ENCODE results near the gene ARHGEF33. TPM values are rescaled to one million over a fixed set of nuclear protein-coding genes. Genes with fewer than 3 reads are reported as not detected.

ARHGEF33 gene
- total and polyA plus RNA-seq, 2 experiments from 2014 or later: 0.27 to 0.31 TPM

DNA sequence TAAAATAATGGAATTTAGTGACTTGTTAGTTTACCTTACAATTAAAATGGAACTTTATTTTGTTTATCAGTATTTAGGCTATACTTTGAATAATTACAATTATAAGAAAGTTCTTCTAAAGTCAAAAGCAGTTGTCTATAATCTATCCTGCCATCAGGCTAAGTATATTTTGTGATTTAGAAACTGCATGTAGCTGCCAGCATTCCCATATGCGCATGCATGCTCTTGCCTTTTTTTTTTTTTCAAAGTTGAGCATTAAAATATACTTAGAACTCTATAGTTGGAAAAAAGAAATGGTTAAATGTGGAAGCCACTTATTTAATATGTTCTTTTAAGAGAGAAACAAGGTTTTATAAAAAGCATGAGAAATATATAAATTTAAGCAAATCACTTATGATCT lies 99.0 kb downstream of the ARHGEF33 start:
- H2AFZ ChIP-seq: no peak overlapping the region
- H4K20me1 ChIP-seq (ENCODE audit: insufficient read depth, poor library complexity, severe bottlenecking): no peaks in the 10 kb centered on the region
- no peak for TF ChIP-seq EZH2phosphoT487 (IDR thresholded peaks at IDR 0.05; ENCODE audit: low read depth, severe bottlenecking, unreplicated experiment)
- no peak for TF ChIP-seq EZH2 (IDR thresholded peaks at IDR 0.05; ENCODE audit: borderline replicate concordance)
- TF ChIP-seq, protein P1, sequence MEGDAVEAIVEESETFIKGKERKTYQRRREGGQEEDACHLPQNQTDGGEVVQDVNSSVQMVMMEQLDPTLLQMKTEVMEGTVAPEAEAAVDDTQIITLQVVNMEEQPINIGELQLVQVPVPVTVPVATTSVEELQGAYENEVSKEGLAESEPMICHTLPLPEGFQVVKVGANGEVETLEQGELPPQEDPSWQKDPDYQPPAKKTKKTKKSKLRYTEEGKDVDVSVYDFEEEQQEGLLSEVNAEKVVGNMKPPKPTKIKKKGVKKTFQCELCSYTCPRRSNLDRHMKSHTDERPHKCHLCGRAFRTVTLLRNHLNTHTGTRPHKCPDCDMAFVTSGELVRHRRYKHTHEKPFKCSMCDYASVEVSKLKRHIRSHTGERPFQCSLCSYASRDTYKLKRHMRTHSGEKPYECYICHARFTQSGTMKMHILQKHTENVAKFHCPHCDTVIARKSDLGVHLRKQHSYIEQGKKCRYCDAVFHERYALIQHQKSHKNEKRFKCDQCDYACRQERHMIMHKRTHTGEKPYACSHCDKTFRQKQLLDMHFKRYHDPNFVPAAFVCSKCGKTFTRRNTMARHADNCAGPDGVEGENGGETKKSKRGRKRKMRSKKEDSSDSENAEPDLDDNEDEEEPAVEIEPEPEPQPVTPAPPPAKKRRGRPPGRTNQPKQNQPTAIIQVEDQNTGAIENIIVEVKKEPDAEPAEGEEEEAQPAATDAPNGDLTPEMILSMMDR (IDR thresholded peaks at IDR 0.05; ENCODE audit: poor library complexity): no peak
- no peaks in the 10 kb centered on the region for H3K79me2 ChIP-seq
- no peaks in the 10 kb centered on the region for H3K4me1 ChIP-seq (ENCODE audit: insufficient read depth)
- no peaks in the 10 kb centered on the region for H3K9me3 ChIP-seq (ENCODE audit: low read depth)
- H3K27ac ChIP-seq: no peak overlapping the region
- no peaks in the 10 kb centered on the region for H3K36me3 ChIP-seq (replicated peaks; ENCODE audit: insufficient read depth, low read depth)
- DNase-seq (ENCODE audit: low spot score): no peak
- no peaks in the 10 kb centered on the region for H3K27me3 ChIP-seq
- H3K4me2 ChIP-seq: no peak overlapping the region
- 97% methylated on average over 1 of the region's 1 CpG for WGBS (ENCODE audit: low lambda C conversion rate, missing lambda C conversion rate)
- no peak overlapping the region for H3K4me3 ChIP-seq
- H3K9me2 ChIP-seq (replicated peaks; ENCODE audit: insufficient read depth): no peaks in the 10 kb centered on the region

DNA sequence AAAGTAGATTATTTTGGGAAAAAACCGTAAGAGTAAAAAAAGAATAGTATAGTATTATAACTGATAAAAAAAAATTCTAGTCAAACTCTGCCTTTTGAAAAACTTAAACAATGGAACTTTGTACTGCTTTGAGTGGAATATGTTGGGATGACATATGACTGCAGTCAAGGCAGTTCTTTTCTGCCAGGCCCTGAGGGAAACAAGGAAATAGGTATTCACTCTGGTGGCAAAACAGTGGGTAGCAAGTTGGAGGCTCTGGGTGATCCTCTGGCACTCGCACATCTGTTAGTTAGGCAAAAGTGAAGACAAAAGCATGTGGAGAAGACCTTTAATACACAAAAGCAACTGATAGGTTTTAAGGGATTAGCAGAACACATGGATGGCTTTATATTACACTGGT lies 102.2 kb downstream of the ARHGEF33 start:
- Histone ChIP-seq H3K4me1 (ENCODE audit: insufficient read depth) (no peaks in the 10 kb centered on the region), H3K36me3 (replicated peaks; ENCODE audit: insufficient read depth, low read depth) (peaks cover 4% of the 10 kb centered on the region), H3K9me2 (replicated peaks; ENCODE audit: insufficient read depth) (no peaks in the 10 kb centered on the region), H3K9me3 (ENCODE audit: low read depth) (no peaks in the 10 kb centered on the region), H3K79me2 (no peaks in the 10 kb centered on the region), H3K4me2 (no peak overlapping the region), H4K20me1 (ENCODE audit: insufficient read depth, poor library complexity, severe bottlenecking) (no peaks in the 10 kb centered on the region), H3K27ac (no peak overlapping the region), H3K27me3 (no peaks in the 10 kb centered on the region), H2AFZ (no peak overlapping the region), H3K4me3 (no peak overlapping the region)
- TF ChIP-seq, protein P1 (IDR thresholded peaks at IDR 0.05; ENCODE audit: poor library complexity): no peak
- 90% methylated on average over 2 of the region's 2 CpGs for WGBS (ENCODE audit: low lambda C conversion rate, missing lambda C conversion rate)
- no peak for DNase-seq (ENCODE audit: low spot score)

DNA sequence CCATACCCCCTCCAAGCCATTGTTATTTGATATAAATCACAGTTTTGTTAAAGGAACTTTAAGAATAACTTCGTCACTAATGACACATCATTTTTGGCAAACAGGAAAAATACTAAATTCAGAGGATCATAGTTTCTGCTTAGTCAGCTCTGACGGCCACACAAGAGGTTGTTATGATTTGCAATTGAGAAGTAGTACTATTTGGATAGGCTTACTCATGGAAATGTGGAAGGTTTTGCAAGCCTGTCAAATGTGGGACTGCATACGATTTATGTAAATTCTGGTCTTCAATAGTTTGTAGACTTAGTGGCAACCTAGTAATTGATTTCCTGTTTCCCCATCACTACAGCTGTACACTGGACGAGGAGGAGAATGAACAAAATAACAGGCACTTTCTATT lies 108.1 kb downstream of the ARHGEF33 start:
- Histone ChIP-seq H3K27me3 (no peaks in the 10 kb centered on the region), H3K4me1 (ENCODE audit: insufficient read depth) (no peaks in the 10 kb centered on the region), H3K36me3 (replicated peaks; ENCODE audit: insufficient read depth, low read depth) (peaks cover 4% of the 10 kb centered on the region), H3K79me2 (no peaks in the 10 kb centered on the region), H3K9me3 (ENCODE audit: low read depth) (no peaks in the 10 kb centered on the region), H3K4me3 (no peak overlapping the region), H3K4me2 (no peak overlapping the region), H2AFZ (no peak overlapping the region), H3K27ac (no peak overlapping the region), H3K9me2 (replicated peaks; ENCODE audit: insufficient read depth) (no peaks in the 10 kb centered on the region), H4K20me1 (ENCODE audit: insufficient read depth, poor library complexity, severe bottlenecking) (no peaks in the 10 kb centered on the region)
- no peak for TF ChIP-seq EZH2phosphoT487 (IDR thresholded peaks at IDR 0.05; ENCODE audit: low read depth, severe bottlenecking, unreplicated experiment)
- TF ChIP-seq EZH2 (IDR thresholded peaks at IDR 0.05; ENCODE audit: borderline replicate concordance): no peak
- TF ChIP-seq, protein P1 (IDR thresholded peaks at IDR 0.05; ENCODE audit: poor library complexity): no peak
- DNase-seq (ENCODE audit: low spot score): peak; percentile 9
- WGBS (ENCODE audit: low lambda C conversion rate, missing lambda C conversion rate): 74% methylated on average over 4 of the region's 4 CpGs

DNA sequence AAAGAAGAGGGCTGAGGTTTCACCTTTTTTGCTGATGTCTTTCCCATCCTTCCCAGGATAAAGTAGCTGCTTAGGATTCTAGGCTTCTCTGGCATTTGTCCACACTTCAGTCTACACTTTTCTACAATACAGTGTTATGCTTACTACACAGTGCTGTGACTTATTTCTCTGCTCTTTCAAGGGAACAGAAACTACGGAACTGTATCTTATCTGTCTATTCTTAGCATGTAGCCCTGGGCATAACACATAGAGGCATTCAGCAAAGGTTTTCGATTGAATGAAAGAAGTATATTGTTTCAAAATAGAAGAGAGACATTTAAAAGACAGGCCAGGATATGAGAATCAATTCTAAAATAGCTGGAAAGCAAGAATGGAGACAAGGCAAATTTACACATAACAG lies 110.9 kb downstream of the ARHGEF33 start:
- H3K27me3 ChIP-seq: no peaks in the 10 kb centered on the region
- H3K36me3 ChIP-seq (replicated peaks; ENCODE audit: insufficient read depth, low read depth): no peaks in the 10 kb centered on the region
- H3K4me1 ChIP-seq (ENCODE audit: insufficient read depth): no peaks in the 10 kb centered on the region
- H3K79me2 ChIP-seq: no peaks in the 10 kb centered on the region
- H2AFZ ChIP-seq: no peak overlapping the region
- H3K27ac ChIP-seq: no peak overlapping the region
- no peaks in the 10 kb centered on the region for H4K20me1 ChIP-seq (ENCODE audit: insufficient read depth, poor library complexity, severe bottlenecking)
- no peaks in the 10 kb centered on the region for H3K9me2 ChIP-seq (replicated peaks; ENCODE audit: insufficient read depth)
- DNase-seq (ENCODE audit: low spot score): no peak
- TF ChIP-seq, protein P1 (IDR thresholded peaks at IDR 0.05; ENCODE audit: poor library complexity): no peak
- TF ChIP-seq EZH2phosphoT487 (IDR thresholded peaks at IDR 0.05; ENCODE audit: low read depth, severe bottlenecking, unreplicated experiment) (no peak), EZH2 (IDR thresholded peaks at IDR 0.05; ENCODE audit: borderline replicate concordance) (no peak)
- no peaks in the 10 kb centered on the region for H3K9me3 ChIP-seq (ENCODE audit: low read depth)
- WGBS (ENCODE audit: low lambda C conversion rate, missing lambda C conversion rate): 80% methylated on average over 2 of the region's 2 CpGs
- no peak overlapping the region for H3K4me2 ChIP-seq
- no peak overlapping the region for H3K4me3 ChIP-seq

Measured in hepatocyte (in vitro differentiated cells).